GM18520 (cell line): ENCODE results near the gene IL10RA.

Source experiments
- ATAC-seq: cut with Tn5 transposase; IDR thresholded peaks from one replicate; pipeline ENCODE4 v1.9.1; 2021; ENCODE audit not compliant: unreplicated experiment

Gene IL10RA

DNA sequence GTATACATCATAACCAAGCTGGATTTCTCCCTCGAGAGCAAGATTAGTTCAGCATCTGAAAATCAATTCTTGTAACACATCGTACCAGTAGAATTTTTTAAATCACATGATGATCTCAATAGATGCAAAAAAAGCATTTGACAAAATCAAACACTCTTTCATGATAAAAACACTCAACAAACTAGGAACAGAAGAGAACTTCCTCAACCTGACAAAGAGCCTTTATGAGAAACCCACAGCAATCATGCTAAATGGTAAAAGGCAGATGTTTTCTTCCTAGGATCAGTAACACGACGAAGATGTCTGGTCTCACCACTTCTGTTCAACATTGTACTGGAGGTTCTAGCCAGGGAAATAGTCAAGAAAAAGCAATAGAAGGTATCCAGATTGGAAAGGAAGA lies 56.6 kb downstream of the IL10RA start:
- no peak for ATAC-seq

DNA sequence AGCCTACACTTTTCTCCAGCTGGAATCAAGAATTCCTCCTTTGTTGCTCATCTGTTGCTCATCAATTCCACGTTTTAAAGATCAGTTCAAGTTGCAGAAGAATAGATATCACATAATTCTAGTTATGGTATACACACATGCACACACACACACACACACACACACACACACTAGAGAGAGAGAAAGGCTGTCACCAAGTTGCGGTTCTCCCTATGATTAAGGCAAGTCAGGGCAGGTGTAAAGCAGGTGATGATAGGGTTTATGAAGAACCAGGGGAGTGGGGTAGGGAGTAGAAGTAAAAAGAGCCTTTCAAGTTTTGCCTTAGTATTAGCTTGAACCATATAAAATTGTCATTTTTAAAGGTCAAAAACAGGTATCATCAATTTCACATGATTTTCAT lies 59.0 kb downstream of the IL10RA start:
- ATAC-seq, result no peak

DNA sequence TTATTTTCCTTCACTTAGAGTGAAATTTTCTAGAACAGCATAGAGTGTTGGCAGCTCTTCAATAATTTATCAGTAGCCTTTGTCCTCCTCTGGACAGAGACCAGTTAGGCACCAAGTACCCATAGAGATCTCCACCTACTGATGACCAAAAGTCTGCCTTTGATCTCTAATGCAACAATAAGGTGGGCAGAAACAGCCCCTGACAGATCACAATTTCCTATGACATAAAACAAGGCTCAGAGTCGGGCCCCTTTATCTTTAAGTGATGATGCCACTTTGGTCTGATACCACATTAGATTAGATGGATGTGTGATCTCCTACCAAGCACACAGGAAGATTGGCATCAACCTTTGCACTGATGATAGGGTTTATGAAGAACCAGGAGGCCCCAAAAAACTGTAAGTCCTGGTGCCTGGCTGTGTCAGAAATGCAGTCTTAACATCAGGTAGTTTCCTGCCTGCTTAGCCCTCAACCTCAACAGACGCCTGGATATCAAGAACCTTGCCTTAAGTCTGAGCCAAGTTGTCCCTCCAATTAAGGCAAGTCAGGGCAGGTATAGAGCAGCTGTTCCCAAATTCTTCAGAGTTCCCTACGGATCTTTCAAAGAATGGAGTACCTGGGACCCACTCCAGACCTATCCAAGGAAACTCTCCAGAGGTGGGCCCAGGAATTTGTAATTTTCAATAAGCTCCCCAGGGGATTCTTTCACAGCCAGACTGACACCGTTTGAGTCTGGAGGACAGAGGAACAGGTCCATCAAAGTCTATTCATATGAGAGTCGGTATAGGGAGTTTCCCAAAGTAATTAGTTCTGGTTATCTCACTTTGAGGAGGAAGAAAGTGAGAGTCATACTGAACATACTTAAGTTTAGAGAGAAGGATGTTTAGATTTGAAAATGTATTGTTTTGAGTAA lies 60.1 kb downstream of the IL10RA start:
- ATAC-seq, result no peak

DNA sequence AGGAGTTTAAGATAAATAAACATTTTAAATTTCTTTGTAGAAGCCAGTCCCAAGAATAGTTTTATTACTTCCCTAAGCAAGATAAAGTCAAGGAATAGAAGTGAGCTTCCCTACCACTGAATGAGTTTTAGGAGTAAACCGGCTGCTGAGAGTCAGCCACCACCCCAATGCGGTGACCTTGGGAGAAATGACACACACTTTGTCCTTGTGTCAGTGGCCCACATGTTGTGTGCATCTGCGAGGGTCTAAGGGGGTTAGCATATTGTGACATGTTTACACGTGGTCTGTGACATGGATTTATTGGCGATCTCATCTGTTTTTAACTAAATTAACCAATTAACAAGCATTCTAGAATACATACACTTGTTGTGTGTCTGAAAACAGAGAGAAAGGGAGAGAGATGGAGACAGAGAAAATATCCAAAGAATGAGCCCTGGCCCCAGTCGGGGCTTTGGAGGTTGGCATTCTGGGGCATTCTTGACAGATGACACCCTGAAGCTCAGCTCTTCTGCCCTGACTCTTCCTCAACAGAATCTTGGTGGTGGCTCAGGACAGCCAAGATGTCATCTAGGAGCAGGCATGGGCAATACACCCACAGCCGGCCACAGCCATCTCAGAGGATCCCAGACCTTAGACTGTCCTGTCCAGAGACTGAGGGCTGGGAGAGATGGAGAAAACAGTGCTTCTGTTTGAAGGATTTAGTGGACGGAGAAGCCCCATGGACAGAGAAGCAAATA lies 60.9 kb downstream of the IL10RA start:
- ATAC-seq, result no peak

DNA sequence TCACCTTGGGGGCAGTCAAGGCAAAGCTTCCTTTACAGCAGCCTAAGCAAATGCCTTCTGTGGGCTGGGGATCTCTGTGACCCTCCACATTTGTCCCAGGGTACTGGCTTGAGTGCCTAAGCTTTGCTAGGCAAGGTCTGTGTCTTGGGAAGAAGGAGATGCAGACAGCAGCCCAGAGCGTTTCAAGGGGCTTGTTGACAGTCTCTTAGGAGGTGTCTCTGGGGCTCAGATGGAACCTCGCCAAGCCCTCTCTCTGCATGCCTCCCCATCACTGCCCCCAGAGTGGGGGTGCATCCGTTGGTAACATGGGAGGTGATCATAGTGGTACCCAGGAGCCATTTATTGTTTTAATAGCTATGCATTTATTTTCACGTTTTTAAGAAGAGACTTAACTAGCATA lies 61.6 kb downstream of the IL10RA start:
- ATAC-seq, result no peak

DNA sequence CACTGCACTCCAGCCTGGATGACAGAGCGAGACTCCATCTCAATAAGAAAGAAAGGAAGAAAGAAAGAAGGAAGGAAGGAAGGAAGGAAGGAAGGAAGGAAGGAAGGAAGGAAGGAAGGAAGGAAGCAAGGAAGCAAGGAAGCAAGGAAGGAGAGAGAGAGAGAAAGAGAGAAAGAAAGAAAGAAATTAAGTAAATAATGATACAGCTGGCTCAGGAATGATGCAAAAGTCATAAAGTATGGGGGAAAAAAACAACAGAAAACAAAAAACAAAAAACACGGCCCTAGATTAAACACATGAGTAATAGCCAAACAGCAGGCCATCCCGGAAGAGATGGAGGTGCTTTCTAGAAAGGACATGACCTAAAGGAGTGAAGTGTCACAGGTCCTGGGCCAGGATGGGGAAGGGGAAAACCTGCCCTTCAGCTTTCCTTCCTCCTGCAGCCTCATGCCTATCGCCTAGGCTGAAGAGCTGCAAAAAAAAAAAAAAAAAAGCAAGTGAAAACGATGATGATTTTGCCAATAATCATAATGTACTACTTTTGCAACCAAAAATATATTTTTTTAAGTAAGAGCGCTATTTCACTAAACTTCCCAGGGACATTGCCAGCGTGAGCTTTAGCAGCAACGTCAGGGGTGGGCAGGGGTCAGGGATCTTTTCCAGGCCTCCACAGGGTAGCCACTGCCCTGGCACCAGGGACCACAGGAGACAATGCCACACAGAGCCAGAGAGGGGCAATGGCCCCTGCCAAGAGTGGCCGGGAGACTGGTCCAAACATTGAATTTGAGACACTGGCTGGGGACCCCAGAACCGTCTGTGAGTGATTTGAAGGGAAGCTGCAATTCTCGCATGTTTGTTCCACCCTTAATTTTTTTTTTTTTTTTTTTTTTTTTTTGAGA lies 62.5 kb downstream of the IL10RA start:
- no peak for ATAC-seq

DNA sequence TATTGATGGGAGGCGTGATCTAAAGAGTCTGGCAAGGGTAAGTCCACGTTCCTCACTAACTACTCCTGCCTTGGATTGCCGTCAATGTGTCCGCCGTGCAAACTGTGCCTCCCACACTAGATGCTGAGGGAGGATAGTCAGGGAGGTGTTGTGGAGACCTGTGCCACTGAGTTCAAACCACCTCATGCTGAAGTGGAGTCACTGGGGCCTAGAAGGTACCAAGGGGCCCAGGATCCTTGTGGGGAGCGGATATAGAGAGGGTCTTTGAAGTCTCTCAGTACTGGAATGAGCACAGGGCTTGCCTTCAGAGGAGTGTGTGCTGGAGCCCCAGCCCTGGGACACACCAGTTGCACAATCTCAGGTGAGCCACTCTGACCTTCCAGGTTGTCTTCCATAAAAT lies 63.6 kb downstream of the IL10RA start:
- no peak for ATAC-seq

DNA sequence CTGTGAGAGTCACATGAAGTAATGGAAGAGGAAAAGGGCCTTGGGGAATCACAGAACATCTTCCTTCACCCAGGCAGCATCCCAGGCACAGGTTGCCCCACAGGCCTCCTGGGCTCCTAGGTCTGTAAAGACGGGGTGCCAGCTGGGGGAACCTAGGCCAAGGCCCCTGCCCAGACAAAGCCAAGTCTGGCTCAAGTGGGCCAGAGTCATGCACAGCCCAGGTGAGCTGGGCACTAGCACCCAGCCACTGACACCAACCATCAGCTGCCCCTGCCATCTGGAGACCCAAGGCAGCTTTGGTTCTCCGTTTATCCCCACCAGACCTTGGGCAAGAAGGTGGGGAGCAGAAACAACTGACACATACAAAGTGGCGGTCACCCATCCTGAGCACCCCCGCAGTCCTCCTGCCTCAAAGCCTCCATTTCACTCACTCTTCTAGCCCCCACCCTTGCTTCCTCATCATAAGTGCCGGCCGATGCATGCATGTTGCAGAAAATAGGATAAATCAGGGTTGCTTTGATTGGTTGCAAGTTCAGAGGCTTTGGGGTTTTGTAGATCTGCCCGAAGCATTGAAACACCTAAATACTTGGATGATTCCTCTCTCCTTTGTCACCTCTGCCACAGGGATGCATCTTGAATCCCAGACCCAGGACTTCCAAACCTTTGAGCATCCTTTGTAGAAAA lies 64.2 kb downstream of the IL10RA start:
- ATAC-seq, result no peak
